Stomach (tissue), 4 donors: ENCODE results near the gene MALT1.

Source experiments
- EP300 ChIP-seq: sonication (generic); formaldehyde crosslinking; IDR thresholded peaks from one replicate; pipeline ENCODE4 v1.6.1; 2017; ENCODE audit warnings: antibody characterized with exemption
- POLR2A ChIP-seq, 4 donors: fragments of 450-650 bp; IDR thresholded peaks; one replicate each; pipeline ENCODE4 v1.6.1; 2016; ENCODE audit warnings: antibody characterized with exemption in 4 of 4, control low read depth in 2 of 4, mild to moderate bottlenecking in 1 of 4, moderate library complexity in 1 of 4
- POLR2AphosphoS5 ChIP-seq, 3 donors: sonication (generic); formaldehyde crosslinking; IDR thresholded peaks; one replicate each; pipeline ENCODE4 v1.6.1; 2016; ENCODE audit warnings: antibody characterized with exemption in 3 of 3
- TF ChIP-seq, protein P1 (sequence below), 7 experiments: fragments of 450-650 bp in 4 of 7; fragments of 200-600 bp in 3 of 7; sonication (generic) in 3 of 7; IDR thresholded peaks; one replicate each; pipeline ENCODE4 v1.5.1; 2016 to 2019; ENCODE audit warnings: antibody characterized with exemption in 7 of 7, control low read depth in 2 of 7, mild to moderate bottlenecking in 1 of 7

DNA sequence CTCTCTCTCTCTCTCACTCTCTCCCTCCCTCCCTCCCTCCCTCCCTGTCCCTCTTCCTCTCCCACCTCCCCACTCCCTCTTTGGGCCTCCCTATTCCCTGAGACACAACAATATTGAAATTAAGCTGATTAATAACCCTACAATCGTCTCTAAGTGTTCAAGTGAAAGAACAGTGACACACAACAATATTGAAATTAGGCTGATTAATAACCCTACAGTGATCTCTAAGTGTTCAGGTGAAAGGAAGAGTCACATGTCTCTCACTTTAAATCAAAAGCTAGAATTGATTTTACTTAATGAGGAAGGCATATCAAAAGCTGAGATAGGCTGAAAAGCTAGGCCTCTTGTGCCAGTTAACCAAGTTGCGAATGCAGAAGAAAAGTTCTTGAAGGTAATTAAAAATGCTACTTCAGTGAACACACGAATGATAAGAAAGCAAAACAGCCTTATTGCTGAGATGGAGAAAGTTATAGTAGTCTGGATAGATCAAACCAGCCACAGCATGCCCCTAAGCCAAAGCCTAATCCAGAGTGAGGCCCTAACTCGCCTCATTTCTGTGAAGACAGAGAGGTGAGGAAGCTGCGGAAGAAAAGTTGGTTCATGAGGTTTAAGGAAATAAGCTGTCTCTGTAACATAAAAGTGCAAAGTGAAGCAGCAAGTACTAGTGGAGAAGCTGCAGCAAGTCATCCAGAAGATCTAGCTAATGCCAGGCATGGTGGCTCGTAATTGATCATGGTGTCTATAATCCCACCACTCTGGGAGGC, 21.3 kb downstream of the MALT1 start:
- TF ChIP-seq POLR2A (IDR thresholded peaks at IDR 0.05), result no peak
- TF ChIP-seq, protein P1, sequence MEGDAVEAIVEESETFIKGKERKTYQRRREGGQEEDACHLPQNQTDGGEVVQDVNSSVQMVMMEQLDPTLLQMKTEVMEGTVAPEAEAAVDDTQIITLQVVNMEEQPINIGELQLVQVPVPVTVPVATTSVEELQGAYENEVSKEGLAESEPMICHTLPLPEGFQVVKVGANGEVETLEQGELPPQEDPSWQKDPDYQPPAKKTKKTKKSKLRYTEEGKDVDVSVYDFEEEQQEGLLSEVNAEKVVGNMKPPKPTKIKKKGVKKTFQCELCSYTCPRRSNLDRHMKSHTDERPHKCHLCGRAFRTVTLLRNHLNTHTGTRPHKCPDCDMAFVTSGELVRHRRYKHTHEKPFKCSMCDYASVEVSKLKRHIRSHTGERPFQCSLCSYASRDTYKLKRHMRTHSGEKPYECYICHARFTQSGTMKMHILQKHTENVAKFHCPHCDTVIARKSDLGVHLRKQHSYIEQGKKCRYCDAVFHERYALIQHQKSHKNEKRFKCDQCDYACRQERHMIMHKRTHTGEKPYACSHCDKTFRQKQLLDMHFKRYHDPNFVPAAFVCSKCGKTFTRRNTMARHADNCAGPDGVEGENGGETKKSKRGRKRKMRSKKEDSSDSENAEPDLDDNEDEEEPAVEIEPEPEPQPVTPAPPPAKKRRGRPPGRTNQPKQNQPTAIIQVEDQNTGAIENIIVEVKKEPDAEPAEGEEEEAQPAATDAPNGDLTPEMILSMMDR (IDR thresholded peaks at IDR 0.05), result no peak
- no peak for TF ChIP-seq POLR2AphosphoS5 (IDR thresholded peaks at IDR 0.05)
- no peak for TF ChIP-seq EP300
